ENCODE data around the gene SERGEF. TPM values are rescaled to one million over a fixed set of nuclear protein-coding genes. Genes with fewer than 3 reads are reported as not detected.

SERGEF gene
- total RNA-seq, 4 donors from 2014 or later, result 42.1 to 61.6 (median 53.9) TPM

GRCh38 chr11:17867341-17867740 lies 145.5 kb downstream of the SERGEF start:
- no peak for TF ChIP-seq EP300 (IDR thresholded peaks at IDR 0.05)
- TF ChIP-seq POLR2A (IDR thresholded peaks at IDR 0.05), result no peak
- no peak for TF ChIP-seq CTCF (IDR thresholded peaks at IDR 0.05)
- Histone ChIP-seq H3K9me3 (no peaks in the 10 kb centered on the region), H3K4me3 (no peak overlapping the region), H3K4me1 (no peaks in the 10 kb centered on the region), H3K36me3 (peaks cover 0 to 28% (median 0%) of the 10 kb centered on the region in 3 donors), H3K27me3 (no peaks in the 10 kb centered on the region), H3K27ac (no peak overlapping the region)
- WGBS, 2 donors, result 100% methylated on average over 3 of the region's 3 CpGs
- no peak for DNase-seq (ENCODE audit: low spot score in 2 of 2)

- 66% methylated on average over 3 of the region's 3 CpGs for WGBS, 2 donors
- no peaks in the 10 kb centered on the region for H3K9me3 ChIP-seq
- no peaks in the 10 kb centered on the region for H3K4me1 ChIP-seq
- H3K36me3 ChIP-seq, result peaks cover 0 to 36% (median 0%) of the 10 kb centered on the region in 3 donors
- no peaks in the 10 kb centered on the region for H3K27me3 ChIP-seq
- H3K4me3 ChIP-seq, result no peak overlapping the region
- DNase-seq (ENCODE audit: low spot score in 2 of 2), result no peak
- TF ChIP-seq POLR2A (IDR thresholded peaks at IDR 0.05) (no peak), EP300 (IDR thresholded peaks at IDR 0.05) (no peak), CTCF (IDR thresholded peaks at IDR 0.05) (no peak)
- no peak overlapping the region for H3K27ac ChIP-seq
Measured at GRCh38 chr11:17865765-17866428, 146.9 kb downstream of the SERGEF start.

GRCh38 chr11:17864478-17864941 lies 148.3 kb downstream of the SERGEF start:
- DNase-seq (ENCODE audit: low spot score in 2 of 2), result no peak
- Histone ChIP-seq H3K4me3 (no peak overlapping the region), H3K27ac (no peak overlapping the region), H3K9me3 (peaks cover 0 to 3% (median 0%) of the 10 kb centered on the region in 4 donors), H3K4me1 (no peaks in the 10 kb centered on the region), H3K27me3 (no peaks in the 10 kb centered on the region), H3K36me3 (peaks cover 0 to 37% (median 0%) of the 10 kb centered on the region in 3 donors)
- TF ChIP-seq EP300 (IDR thresholded peaks at IDR 0.05), result no peak
- TF ChIP-seq CTCF (IDR thresholded peaks at IDR 0.05), result peak in 1 of 5 experiments; percentile 41
- TF ChIP-seq POLR2A (IDR thresholded peaks at IDR 0.05), result no peak
- 43 to 56% methylated on average over 3 of the region's 3 CpGs for WGBS, 2 donors

- no peak overlapping the region for H3K4me3 ChIP-seq
- no peaks in the 10 kb centered on the region for H3K27me3 ChIP-seq
- TF ChIP-seq CTCF (IDR thresholded peaks at IDR 0.05) (no peak), EP300 (IDR thresholded peaks at IDR 0.05) (no peak), POLR2A (IDR thresholded peaks at IDR 0.05) (no peak)
- H3K4me1 ChIP-seq, result no peaks in the 10 kb centered on the region
- DNase-seq (ENCODE audit: low spot score in 2 of 2), result no peak
- no peak overlapping the region for H3K27ac ChIP-seq
- H3K9me3 ChIP-seq, result peaks cover 0 to 3% (median 0%) of the 10 kb centered on the region in 4 donors
- WGBS, 2 donors, result 96 to 98% methylated on average over 5 of the region's 5 CpGs
- peaks cover 0 to 31% (median 0%) of the 10 kb centered on the region in 3 donors for H3K36me3 ChIP-seq
Measured at GRCh38 chr11:17861036-17861755, 151.7 kb downstream of the SERGEF start.

GRCh38 chr11:17859552-17859951 lies 153.3 kb downstream of the SERGEF start:
- no peak for TF ChIP-seq EP300 (IDR thresholded peaks at IDR 0.05)
- no peak for TF ChIP-seq POLR2A (IDR thresholded peaks at IDR 0.05)
- TF ChIP-seq CTCF (IDR thresholded peaks at IDR 0.05), result no peak
- DNase-seq (ENCODE audit: low spot score in 2 of 2), result no peak
- H3K36me3 ChIP-seq, result peaks cover 0 to 31% (median 0%) of the 10 kb centered on the region in 3 donors
- no peak overlapping the region for H3K27ac ChIP-seq
- no peak overlapping the region for H3K4me3 ChIP-seq
- H3K4me1 ChIP-seq, result no peaks in the 10 kb centered on the region
- H3K9me3 ChIP-seq, result peaks cover 0 to 3% (median 0%) of the 10 kb centered on the region in 4 donors
- 90 to 92% methylated on average over 2 of the region's 2 CpGs for WGBS, 2 donors
- no peaks in the 10 kb centered on the region for H3K27me3 ChIP-seq

All from tibial nerve (tissue), 4 donors.